Endothelial cell (in vitro differentiated cells): Measurements from ENCODE around the gene PTPRM. TPM values are rescaled to one million over a fixed set of nuclear protein-coding genes. Genes with fewer than 3 reads are reported as not detected.

ENCODE experiments used
- DNase-seq: peaks from one replicate; pipeline ENCODE4 v3.0.0; 2021; ENCODE audit warnings: low spot score
- H3K27ac Mint-ChIP-seq: one replicate; pipeline ENCODE4 v1.8.0; 2021; ENCODE audit warnings: mixed read lengths, inconsistent platforms; ENCODE audit not compliant: unreplicated experiment
- H3K27me3 Mint-ChIP-seq: one replicate; pipeline ENCODE4 v1.8.0; 2021; ENCODE audit warnings: mild to moderate bottlenecking, moderate library complexity, mixed read lengths, inconsistent platforms; ENCODE audit not compliant: unreplicated experiment
- H3K36me3 Mint-ChIP-seq: one replicate; pipeline ENCODE4 v1.8.0; 2021; ENCODE audit warnings: mild to moderate bottlenecking, low read depth, mixed read lengths, inconsistent platforms; ENCODE audit not compliant: unreplicated experiment
- H3K4me1 Mint-ChIP-seq: one replicate; pipeline ENCODE4 v1.8.0; 2021; ENCODE audit warnings: mild to moderate bottlenecking, mixed read lengths, inconsistent platforms; ENCODE audit not compliant: unreplicated experiment
- H3K4me3 Mint-ChIP-seq: one replicate; pipeline ENCODE4 v1.8.0; 2021; ENCODE audit warnings: mild to moderate bottlenecking, mixed read lengths, inconsistent platforms; ENCODE audit not compliant: unreplicated experiment
- H3K9me3 Mint-ChIP-seq: one replicate; pipeline ENCODE4 v1.8.0; 2021; ENCODE audit warnings: mixed read lengths, inconsistent platforms; ENCODE audit not compliant: unreplicated experiment
- CTCF ChIP-seq: fragments of 200-600 bp; sonication (generic); IDR thresholded peaks from one replicate; pipeline ENCODE4 v1.5.0; 2021; ENCODE audit warnings: antibody characterized with exemption; ENCODE audit not compliant: unreplicated experiment
- total RNA-seq: library from RNA; stranded (reverse); fragmentation: NEBNext Ultra II Directional; extraction: Animal tissue kit (Norgen Biotek cat#: 25700); gene quantifications from one replicate; pipeline ENCODE4 v1.2.1, GENCODE V29; 2021; ENCODE audit not compliant: unreplicated experiment

The PTPRM gene
- total RNA-seq, 1 donor from 2014 or later, result 284 TPM

- Mint-ChIP-seq H3K27ac (peak overlapping the region; percentile 11), H3K36me3 (peaks cover 17% of the 10 kb centered on the region), H3K4me3 (peak overlapping the region; percentile 57), H3K27me3 (peaks cover 4% of the 10 kb centered on the region), H3K9me3 (no peaks in the 10 kb centered on the region), H3K4me1 (peaks cover 36% of the 10 kb centered on the region)
- no peak for DNase-seq
- no peak for TF ChIP-seq CTCF
Measured at GRCh38 chr18:8358033-8358765, 791.1 kb downstream of the PTPRM start.

GRCh38 chr18:8359076-8359475 lies 792.0 kb downstream of the PTPRM start:
- Mint-ChIP-seq H3K27me3 (no peaks in the 10 kb centered on the region), H3K27ac (no peak overlapping the region), H3K4me1 (peaks cover 30% of the 10 kb centered on the region), H3K4me3 (no peak overlapping the region), H3K9me3 (no peaks in the 10 kb centered on the region), H3K36me3 (peaks cover 12% of the 10 kb centered on the region)
- no peak for DNase-seq
- TF ChIP-seq CTCF, result no peak

GRCh38 chr18:8359481-8359880 lies 792.4 kb downstream of the PTPRM start:
- H3K4me3 Mint-ChIP-seq, result no peak overlapping the region
- no peaks in the 10 kb centered on the region for H3K27me3 Mint-ChIP-seq
- no peak for DNase-seq
- peaks cover 27% of the 10 kb centered on the region for H3K4me1 Mint-ChIP-seq
- peaks cover 12% of the 10 kb centered on the region for H3K36me3 Mint-ChIP-seq
- no peaks in the 10 kb centered on the region for H3K9me3 Mint-ChIP-seq
- no peak overlapping the region for H3K27ac Mint-ChIP-seq
- no peak for TF ChIP-seq CTCF

GRCh38 chr18:8361941-8362471 lies 794.9 kb downstream of the PTPRM start:
- no peak for DNase-seq
- Mint-ChIP-seq H3K4me1 (peaks cover 28% of the 10 kb centered on the region), H3K27ac (no peak overlapping the region), H3K36me3 (peaks cover 16% of the 10 kb centered on the region), H3K27me3 (peaks cover 2% of the 10 kb centered on the region), H3K9me3 (no peaks in the 10 kb centered on the region), H3K4me3 (peak overlapping the region; percentile 75)
- TF ChIP-seq CTCF, result no peak

- H3K36me3 Mint-ChIP-seq, result peaks cover 15% of the 10 kb centered on the region
- no peak overlapping the region for H3K27ac Mint-ChIP-seq
- TF ChIP-seq CTCF, result no peak
Measured at GRCh38 chr18:8362863-8363262, 795.7 kb downstream of the PTPRM start.

More at GRCh38 chr18:8362863-8363262, 795.7 kb downstream of the PTPRM start:
- H3K27me3 Mint-ChIP-seq, result peaks cover 2% of the 10 kb centered on the region
- H3K4me3 Mint-ChIP-seq, result no peak overlapping the region
- peaks cover 25% of the 10 kb centered on the region for H3K4me1 Mint-ChIP-seq
- no peaks in the 10 kb centered on the region for H3K9me3 Mint-ChIP-seq
- DNase-seq, result no peak
